Upper lobe of right lung (tissue), 1 donor: Measurements from ENCODE around the gene IL21R. TPM values are rescaled to one million over a fixed set of nuclear protein-coding genes. Genes with fewer than 3 reads are reported as not detected.

Source experiments
- ATAC-seq: fragments of 200-7000 bp; cut with Tn5 transposase; one replicate; pipeline ENCODE4 v1.9.1; 2020; ENCODE audit warnings: mild to moderate bottlenecking, moderate library complexity
- DNase-seq: peaks from one replicate; pipeline ENCODE4 v3.0.0-alpha.2; 2020
- H3K27ac ChIP-seq: fragments of 200-600 bp; one replicate; pipeline ENCODE4 v1.8.0; 2022
- H3K27me3 ChIP-seq: fragments of 200-600 bp; one replicate; pipeline ENCODE4 v1.8.0; 2022; ENCODE audit warnings: mild to moderate bottlenecking
- H3K36me3 ChIP-seq: fragments of 200-600 bp; one replicate; pipeline ENCODE4 v1.8.0; 2022
- H3K4me1 ChIP-seq: fragments of 200-600 bp; one replicate; pipeline ENCODE4 v1.8.0; 2022
- H3K4me3 ChIP-seq: fragments of 200-600 bp; one replicate; pipeline ENCODE4 v1.8.0; 2022; ENCODE audit warnings: mild to moderate bottlenecking
- H3K9me3 ChIP-seq: fragments of 200-600 bp; one replicate; pipeline ENCODE4 v1.8.0; 2022
- CTCF ChIP-seq: fragments of 200-600 bp; IDR thresholded peaks from one replicate; pipeline ENCODE4 v1.8.0; 2022; ENCODE audit warnings: antibody characterized with exemption
- intact Hi-C: fragments of 100-400 bp; cut with DNase I; formaldehyde crosslinking; loops from one replicate; pipeline ENCODE4 v1.11.0; 2022
- total RNA-seq: library from RNA; stranded (reverse); fragmentation: NEBNext Ultra II Directional; extraction: Animal tissue kit (Norgen Biotek cat#: 25700); gene quantifications from one replicate; pipeline ENCODE4 v1.2.1, GENCODE V29; 2021
- donor health status: DM: no; HTN: yes; CAD: no; lungs with severe emphysema.

Gene IL21R
- total RNA-seq, 1 donor from 2014 or later: 3.9 TPM

GRCh38 chr16:27436065-27436464, 34.1 kb downstream of the IL21R start:
- DNase-seq: peak; percentile 25
- Histone ChIP-seq H3K9me3 (no peaks in the 10 kb centered on the region), H3K27me3 (no peaks in the 10 kb centered on the region), H3K4me1 (no peaks in the 10 kb centered on the region), H3K27ac (no peak overlapping the region), H3K4me3 (no peak overlapping the region), H3K36me3 (no peaks in the 10 kb centered on the region)
- intact Hi-C loops: no loop called here
- TF ChIP-seq CTCF: no peak
- ATAC-seq: no peak

GRCh38 chr16:27436921-27437650, 35.1 kb downstream of the IL21R start:
- Histone ChIP-seq H3K27me3 (no peaks in the 10 kb centered on the region), H3K4me3 (no peak overlapping the region), H3K9me3 (no peaks in the 10 kb centered on the region), H3K27ac (no peak overlapping the region), H3K4me1 (no peaks in the 10 kb centered on the region), H3K36me3 (no peaks in the 10 kb centered on the region)
- DNase-seq: peak; percentile 8
- TF ChIP-seq CTCF: no peak
- intact Hi-C loops: no loop called here
- ATAC-seq: no peak

- ATAC-seq (no peak), DNase-seq (no peak)
- no peaks in the 10 kb centered on the region for H3K4me1 ChIP-seq
- TF ChIP-seq CTCF: no peak
- intact Hi-C loops: no loop called here
- no peaks in the 10 kb centered on the region for H3K36me3 ChIP-seq
- H3K9me3 ChIP-seq: no peaks in the 10 kb centered on the region
- no peak overlapping the region for H3K27ac ChIP-seq
- H3K4me3 ChIP-seq: no peak overlapping the region
- no peaks in the 10 kb centered on the region for H3K27me3 ChIP-seq
Measured at GRCh38 chr16:27437946-27438345, 36.0 kb downstream of the IL21R start.

GRCh38 chr16:27439271-27440018, 37.5 kb downstream of the IL21R start:
- Histone ChIP-seq H3K27me3 (no peaks in the 10 kb centered on the region), H3K27ac (no peak overlapping the region), H3K36me3 (no peaks in the 10 kb centered on the region), H3K4me1 (no peaks in the 10 kb centered on the region), H3K4me3 (no peak overlapping the region), H3K9me3 (no peaks in the 10 kb centered on the region)
- TF ChIP-seq CTCF: no peak
- intact Hi-C loops: no loop called here
- DNase-seq: peak; percentile 50
- peak; percentile 9 for ATAC-seq

GRCh38 chr16:27441276-27441675, 39.3 kb downstream of the IL21R start:
- Histone ChIP-seq H3K9me3 (no peaks in the 10 kb centered on the region), H3K27ac (no peak overlapping the region), H3K27me3 (no peaks in the 10 kb centered on the region), H3K4me1 (no peaks in the 10 kb centered on the region), H3K36me3 (no peaks in the 10 kb centered on the region), H3K4me3 (no peak overlapping the region)
- DNase-seq (peak; percentile 18), ATAC-seq (no peak)
- no peak for TF ChIP-seq CTCF
- intact Hi-C loops: no loop called here
